Activated naive CD4-positive, alpha-beta T cell treated with anti-CD3 and anti-CD28 coated beads, Interleukin-2, amount 50 U/mL, for 72 hours (primary cell): Measurements from ENCODE around the gene SHB. TPM values are rescaled to one million over a fixed set of nuclear protein-coding genes. Genes with fewer than 3 reads are reported as not detected.
"Not testable (repeated sequence)": the region's sequence is repeated elsewhere in the genome, so short reads cannot be mapped to it uniquely, and the experiment has no call there.

ENCODE experiments used
- ATAC-seq, 2 donors: fragments of 150-1000 bp; cut with Tn5 transposase; 2 replicates each; pipeline ENCODE4 v1.10.0; 2021; ENCODE audit warnings: mild to moderate bottlenecking in 2 of 2, moderate library complexity in 2 of 2
- DNase-seq, 2 donors: peaks; one replicate each; pipeline ENCODE4 v3.0.0; 2021 to 2022; ENCODE audit warnings: low spot score in 2 of 2
- H3K27ac Mint-ChIP-seq, 2 donors: one replicate each; pipeline ENCODE4 v1.8.0; 2022; ENCODE audit warnings: mild to moderate bottlenecking in 2 of 2, mixed read lengths in 2 of 2
- H3K36me3 Mint-ChIP-seq, 2 donors: one replicate each; pipeline ENCODE4 v1.8.0; 2022; ENCODE audit warnings: mixed read lengths in 2 of 2
- H3K9me3 Mint-ChIP-seq, 2 donors: one replicate each; pipeline ENCODE4 v1.8.0; 2022; ENCODE audit warnings: mixed read lengths in 2 of 2
- total RNA-seq, 2 donors: library from RNA; stranded (reverse); gene quantifications; one replicate each; pipeline ENCODE4 v1.2.3, GENCODE V29; 2022

SHB gene
- total RNA-seq, 2 donors from 2014 or later = 0.34 to 1.7 TPM

DNA sequence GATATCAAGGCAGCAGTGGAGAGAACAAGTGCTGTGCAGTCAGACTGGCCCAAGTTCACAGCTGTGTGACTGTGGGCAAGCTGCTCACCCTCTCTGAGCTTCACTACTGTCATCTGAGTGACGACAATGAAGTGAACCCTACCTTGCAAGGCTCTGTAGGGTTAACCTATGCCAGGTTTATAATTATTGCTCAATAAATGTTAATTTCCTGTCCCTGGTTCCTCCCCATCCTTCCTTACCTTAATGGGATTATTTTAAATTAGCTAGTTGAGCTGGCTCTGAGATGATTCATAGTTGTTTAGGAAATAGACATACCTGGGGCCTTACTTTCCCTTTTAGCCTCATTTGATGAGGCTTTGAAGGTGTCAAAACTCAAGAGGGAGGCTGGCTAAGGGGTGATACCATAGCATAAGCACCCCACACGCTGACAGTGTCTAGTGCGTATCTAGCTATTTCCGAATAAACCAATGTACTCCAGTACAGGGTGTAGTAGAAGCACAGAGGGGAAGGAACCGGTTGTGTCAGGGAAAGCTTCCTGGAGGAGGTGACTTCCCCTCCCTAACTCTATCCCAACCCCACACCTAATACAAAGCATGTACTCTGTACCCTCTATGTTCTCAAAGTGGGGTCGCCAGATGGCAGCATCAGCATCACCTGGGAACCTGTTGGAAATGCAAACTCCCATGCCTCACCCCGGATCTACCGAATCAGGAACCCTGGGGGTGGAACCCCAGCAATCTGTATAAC lies 101.8 kb downstream of the SHB start:
- DNase-seq = no peak
- no peaks in the 10 kb centered on the region for H3K9me3 Mint-ChIP-seq
- ATAC-seq = no peak
- no peaks in the 10 kb centered on the region for H3K36me3 Mint-ChIP-seq
- no peak overlapping the region for H3K27ac Mint-ChIP-seq

DNA sequence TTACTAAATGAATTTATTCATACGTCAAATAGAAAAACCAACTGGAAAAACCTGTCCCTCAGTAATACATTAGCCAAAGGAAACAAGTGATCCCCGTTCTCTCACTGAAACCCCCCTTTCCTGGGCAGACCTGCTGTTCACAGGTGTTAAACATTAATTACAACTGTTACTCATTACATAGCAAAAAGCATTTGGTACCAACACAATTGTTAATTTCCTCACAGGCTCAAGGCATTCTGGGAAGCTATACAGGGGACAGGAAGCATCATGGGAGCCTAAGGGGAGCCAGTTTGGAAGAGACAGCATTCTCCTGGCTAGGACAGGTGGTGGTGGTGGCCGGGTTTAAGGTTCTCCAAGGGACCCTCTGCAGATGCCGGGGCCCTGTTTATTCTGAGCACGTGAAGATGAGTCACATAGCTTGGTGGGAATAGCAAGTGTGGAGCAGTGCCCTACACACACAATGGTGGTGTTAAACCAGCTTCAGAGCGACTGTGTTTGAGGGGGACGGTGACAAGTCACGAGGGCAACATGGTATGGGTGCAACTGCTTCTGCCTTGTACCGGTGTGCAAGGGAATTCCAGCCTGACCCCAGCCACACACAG lies 102.5 kb downstream of the SHB start:
- Mint-ChIP-seq H3K27ac (no peak overlapping the region), H3K9me3 (no peaks in the 10 kb centered on the region), H3K36me3 (no peaks in the 10 kb centered on the region)
- DNase-seq (no peak), ATAC-seq (no peak)

GRCh38 chr9:37965676-37966345 lies 103.2 kb downstream of the SHB start:
- not testable (repeated sequence) for H3K9me3 Mint-ChIP-seq, DNase-seq, H3K27ac Mint-ChIP-seq, H3K36me3 Mint-ChIP-seq
- peak in 1 of 2 donors; percentile 81 for ATAC-seq

- Mint-ChIP-seq H3K9me3 (no peaks in the 10 kb centered on the region), H3K36me3 (no peaks in the 10 kb centered on the region), H3K27ac (no peak overlapping the region)
- no peak for DNase-seq
- no peak for ATAC-seq
These were observed 103.9 kb downstream of the SHB start for GRCh38 chr9:37965116-37965515.

DNA sequence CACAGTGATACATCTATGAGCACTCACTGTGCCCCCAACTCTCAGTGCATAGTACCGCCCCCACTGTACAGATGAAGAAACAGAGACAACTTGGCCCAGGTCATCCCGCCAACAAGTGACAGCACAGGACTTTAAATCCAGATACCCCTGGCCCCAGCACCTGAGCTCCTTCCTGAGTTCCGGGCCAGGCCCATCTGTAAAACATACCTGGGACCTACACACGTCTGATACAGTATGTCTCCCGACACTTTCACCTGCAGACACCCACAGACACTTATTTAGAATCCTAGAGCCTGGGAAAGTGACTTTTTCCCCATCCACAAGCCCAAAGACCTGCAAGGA lies 104.3 kb downstream of the SHB start:
- Mint-ChIP-seq H3K9me3 (no peaks in the 10 kb centered on the region), H3K27ac (peak overlapping the region in 1 of 2 donors; percentile 37), H3K36me3 (no peaks in the 10 kb centered on the region)
- DNase-seq (no peak), ATAC-seq (peak in 1 of 2 donors; percentile 58)

GRCh38 chr9:37963936-37964739 lies 104.9 kb downstream of the SHB start:
- H3K9me3 Mint-ChIP-seq = no peaks in the 10 kb centered on the region

DNA sequence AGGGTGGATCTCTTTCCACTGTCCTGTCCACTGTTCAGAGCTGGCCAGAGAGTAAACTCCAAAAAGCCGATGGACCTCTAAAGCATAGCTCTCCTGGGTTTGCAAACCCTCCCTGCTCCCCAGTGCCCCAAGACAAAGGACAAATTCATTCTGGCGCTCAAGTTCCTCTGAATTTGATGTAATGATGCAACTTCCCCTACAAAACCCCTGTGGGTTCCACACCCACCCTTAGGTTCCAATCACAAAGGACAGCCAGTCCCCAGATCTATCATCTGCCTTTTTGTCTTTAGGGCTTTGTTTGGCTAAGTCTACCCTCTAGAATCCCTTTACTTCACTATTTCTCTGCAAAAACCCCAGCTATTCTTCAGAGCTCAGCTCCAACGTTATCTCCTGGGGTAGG lies 107.7 kb downstream of the SHB start:
- Mint-ChIP-seq H3K27ac (peak overlapping the region in 1 of 2 donors; percentile 40), H3K9me3 (no peaks in the 10 kb centered on the region), H3K36me3 (no peaks in the 10 kb centered on the region)
- ATAC-seq (no peak), DNase-seq (no peak)

More at GRCh38 chr9:37963936-37964739, 104.9 kb downstream of the SHB start:
- no peak for DNase-seq
- no peak for ATAC-seq
- peak overlapping the region in 1 of 2 donors; percentile 40 for H3K27ac Mint-ChIP-seq
- H3K36me3 Mint-ChIP-seq = no peaks in the 10 kb centered on the region

GRCh38 chr9:37960631-37961030 lies 108.4 kb downstream of the SHB start:
- H3K9me3 Mint-ChIP-seq = no peaks in the 10 kb centered on the region
- ATAC-seq (no peak), DNase-seq (no peak)
- H3K36me3 Mint-ChIP-seq = no peaks in the 10 kb centered on the region
- H3K27ac Mint-ChIP-seq = no peak overlapping the region

DNA sequence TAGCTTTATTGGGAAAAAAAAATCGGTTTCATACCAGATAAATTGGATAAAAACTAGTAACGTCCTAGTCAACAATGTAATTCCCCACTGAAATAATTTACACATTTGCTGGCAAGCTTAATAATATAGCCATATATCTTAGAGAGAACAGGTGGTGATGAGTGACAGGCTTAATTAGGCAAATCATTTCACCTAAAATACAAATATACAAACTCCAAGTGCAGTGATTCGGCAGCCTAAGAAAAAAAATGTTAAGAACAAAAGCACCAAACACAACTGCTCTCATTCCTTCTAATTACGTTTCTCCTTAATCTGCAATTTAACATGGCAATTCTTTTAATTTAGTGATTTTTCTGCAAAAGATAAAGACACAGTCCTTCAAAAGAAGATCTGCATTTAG lies 109.1 kb downstream of the SHB start:
- H3K9me3 Mint-ChIP-seq = no peaks in the 10 kb centered on the region

GRCh38 chr9:37958154-37958553 lies 110.9 kb downstream of the SHB start:
- Mint-ChIP-seq H3K27ac (no peak overlapping the region), H3K9me3 (peaks cover 0 to 3% of the 10 kb centered on the region in 2 donors), H3K36me3 (peaks cover 0 to 10% of the 10 kb centered on the region in 2 donors)
- ATAC-seq (no peak), DNase-seq (no peak)

More for the DNA sequence above, 109.1 kb downstream of the SHB start:
- H3K36me3 Mint-ChIP-seq = no peaks in the 10 kb centered on the region
- no peak overlapping the region for H3K27ac Mint-ChIP-seq
- DNase-seq (no peak), ATAC-seq (no peak)

DNA sequence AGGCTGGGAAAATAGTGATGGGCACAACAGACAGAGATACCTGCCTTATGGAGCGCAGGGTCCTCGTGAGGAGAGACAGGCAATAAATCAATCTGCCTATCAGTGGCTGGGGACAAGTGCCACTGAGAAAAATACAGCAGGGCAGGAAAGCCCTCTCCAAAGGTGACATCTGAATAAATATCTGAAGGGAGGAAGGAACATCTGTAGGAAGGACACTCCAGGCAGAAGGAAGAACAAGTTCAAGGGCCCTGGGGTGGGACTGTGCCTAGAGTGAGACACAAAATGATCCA lies 111.4 kb downstream of the SHB start:
- DNase-seq (no peak), ATAC-seq (no peak)
- peaks cover 0 to 15% of the 10 kb centered on the region in 2 donors for H3K36me3 Mint-ChIP-seq
- H3K27ac Mint-ChIP-seq = no peak overlapping the region
- peaks cover 0 to 8% of the 10 kb centered on the region in 2 donors for H3K9me3 Mint-ChIP-seq

GRCh38 chr9:37956904-37957663 lies 111.9 kb downstream of the SHB start:
- DNase-seq (no peak), ATAC-seq (no peak)
- Mint-ChIP-seq H3K9me3 (peaks cover 0 to 11% of the 10 kb centered on the region in 2 donors), H3K27ac (no peak overlapping the region), H3K36me3 (peaks cover 0 to 21% of the 10 kb centered on the region in 2 donors)

DNA sequence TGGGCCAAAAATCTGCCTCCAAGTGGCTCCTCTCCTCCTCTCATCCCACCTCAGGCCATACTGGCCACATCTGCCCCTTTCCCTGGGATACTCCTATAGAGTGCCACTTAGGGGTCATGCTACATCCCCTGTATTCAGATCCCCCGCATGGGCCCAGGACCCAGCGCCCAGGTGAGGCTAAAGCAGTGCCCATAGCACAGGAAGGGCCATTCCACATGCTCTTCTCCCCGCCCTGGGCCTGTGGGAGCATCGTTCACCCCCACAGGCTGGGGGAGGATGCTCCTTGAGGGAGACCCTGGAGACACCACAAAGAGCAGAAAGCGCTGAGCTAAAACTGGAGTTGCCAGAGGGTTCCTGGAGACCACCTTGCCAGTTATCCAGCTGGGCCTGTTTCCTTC lies 112.6 kb downstream of the SHB start:
- ATAC-seq = no peak
- no peak overlapping the region for H3K27ac Mint-ChIP-seq
- no peak for DNase-seq

DNA sequence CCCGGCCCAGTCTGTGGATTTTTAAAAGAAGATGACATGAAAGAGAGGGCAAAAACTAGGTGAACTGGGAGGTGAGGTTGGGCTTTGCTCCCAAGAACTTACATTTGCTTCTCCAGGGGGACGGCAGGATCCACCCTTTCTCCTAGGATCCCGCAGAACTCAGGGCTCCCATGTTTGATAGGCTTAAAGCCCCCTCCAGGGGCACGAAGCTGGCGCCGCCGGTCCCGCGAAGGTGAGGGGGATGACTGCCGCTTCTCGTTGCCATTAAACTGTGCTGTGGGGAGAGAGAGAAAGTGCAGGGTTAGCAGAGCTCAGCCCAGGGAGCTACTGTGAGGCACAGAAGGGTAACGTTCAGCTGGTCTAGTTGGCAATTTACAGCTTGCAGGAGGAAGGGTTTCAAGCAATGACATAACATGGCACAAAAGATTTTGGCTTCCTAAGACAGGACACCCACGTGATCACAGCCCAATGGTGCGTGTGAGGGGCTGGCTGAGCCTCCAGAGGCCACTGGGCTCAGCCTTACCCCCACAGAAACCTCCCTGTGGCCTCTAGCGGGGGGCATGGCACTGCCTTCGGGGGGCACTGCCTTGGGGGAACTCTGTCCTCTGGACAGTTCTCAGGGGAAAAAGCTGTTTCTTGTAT lies 113.1 kb downstream of the SHB start:
- no peak for DNase-seq
- Mint-ChIP-seq H3K27ac (no peak overlapping the region), H3K9me3 (peaks cover 0 to 11% of the 10 kb centered on the region in 2 donors), H3K36me3 (peaks cover 0 to 23% of the 10 kb centered on the region in 2 donors)
- no peak for ATAC-seq

More for the DNA sequence above, 112.6 kb downstream of the SHB start:
- Mint-ChIP-seq H3K36me3 (peaks cover 0 to 23% of the 10 kb centered on the region in 2 donors), H3K9me3 (peaks cover 0 to 11% of the 10 kb centered on the region in 2 donors)

GRCh38 chr9:37954581-37954981 lies 114.4 kb downstream of the SHB start:
- Mint-ChIP-seq H3K27ac (peak overlapping the region in 1 of 2 donors; percentile 98), H3K36me3 (peaks cover 0 to 23% of the 10 kb centered on the region in 2 donors), H3K9me3 (peaks cover 0 to 11% of the 10 kb centered on the region in 2 donors)
- peak; percentile 26 to 77 for ATAC-seq
- DNase-seq = peak in 1 of 2 donors; percentile 18
